NCI-H1436 (cell line): Measurements from ENCODE around the gene GSAP.
A peak's percentile ranks its signal among the peaks of the same experiment; 100 is the strongest.
"Not testable (repeated sequence)": the region's sequence is repeated elsewhere in the genome, so short reads cannot be mapped to it uniquely, and the experiment has no call there.

Experiments used
- DNase-seq: peaks from one replicate; lab custom pipeline; 2025; lab: John Stamatoyannopoulos, UW

The GSAP gene, protein sequence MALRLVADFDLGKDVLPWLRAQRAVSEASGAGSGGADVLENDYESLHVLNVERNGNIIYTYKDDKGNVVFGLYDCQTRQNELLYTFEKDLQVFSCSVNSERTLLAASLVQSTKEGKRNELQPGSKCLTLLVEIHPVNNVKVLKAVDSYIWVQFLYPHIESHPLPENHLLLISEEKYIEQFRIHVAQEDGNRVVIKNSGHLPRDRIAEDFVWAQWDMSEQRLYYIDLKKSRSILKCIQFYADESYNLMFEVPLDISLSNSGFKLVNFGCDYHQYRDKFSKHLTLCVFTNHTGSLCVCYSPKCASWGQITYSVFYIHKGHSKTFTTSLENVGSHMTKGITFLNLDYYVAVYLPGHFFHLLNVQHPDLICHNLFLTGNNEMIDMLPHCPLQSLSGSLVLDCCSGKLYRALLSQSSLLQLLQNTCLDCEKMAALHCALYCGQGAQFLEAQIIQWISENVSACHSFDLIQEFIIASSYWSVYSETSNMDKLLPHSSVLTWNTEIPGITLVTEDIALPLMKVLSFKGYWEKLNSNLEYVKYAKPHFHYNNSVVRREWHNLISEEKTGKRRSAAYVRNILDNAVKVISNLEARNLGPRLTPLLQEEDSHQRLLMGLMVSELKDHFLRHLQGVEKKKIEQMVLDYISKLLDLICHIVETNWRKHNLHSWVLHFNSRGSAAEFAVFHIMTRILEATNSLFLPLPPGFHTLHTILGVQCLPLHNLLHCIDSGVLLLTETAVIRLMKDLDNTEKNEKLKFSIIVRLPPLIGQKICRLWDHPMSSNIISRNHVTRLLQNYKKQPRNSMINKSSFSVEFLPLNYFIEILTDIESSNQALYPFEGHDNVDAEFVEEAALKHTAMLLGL

DNA sequence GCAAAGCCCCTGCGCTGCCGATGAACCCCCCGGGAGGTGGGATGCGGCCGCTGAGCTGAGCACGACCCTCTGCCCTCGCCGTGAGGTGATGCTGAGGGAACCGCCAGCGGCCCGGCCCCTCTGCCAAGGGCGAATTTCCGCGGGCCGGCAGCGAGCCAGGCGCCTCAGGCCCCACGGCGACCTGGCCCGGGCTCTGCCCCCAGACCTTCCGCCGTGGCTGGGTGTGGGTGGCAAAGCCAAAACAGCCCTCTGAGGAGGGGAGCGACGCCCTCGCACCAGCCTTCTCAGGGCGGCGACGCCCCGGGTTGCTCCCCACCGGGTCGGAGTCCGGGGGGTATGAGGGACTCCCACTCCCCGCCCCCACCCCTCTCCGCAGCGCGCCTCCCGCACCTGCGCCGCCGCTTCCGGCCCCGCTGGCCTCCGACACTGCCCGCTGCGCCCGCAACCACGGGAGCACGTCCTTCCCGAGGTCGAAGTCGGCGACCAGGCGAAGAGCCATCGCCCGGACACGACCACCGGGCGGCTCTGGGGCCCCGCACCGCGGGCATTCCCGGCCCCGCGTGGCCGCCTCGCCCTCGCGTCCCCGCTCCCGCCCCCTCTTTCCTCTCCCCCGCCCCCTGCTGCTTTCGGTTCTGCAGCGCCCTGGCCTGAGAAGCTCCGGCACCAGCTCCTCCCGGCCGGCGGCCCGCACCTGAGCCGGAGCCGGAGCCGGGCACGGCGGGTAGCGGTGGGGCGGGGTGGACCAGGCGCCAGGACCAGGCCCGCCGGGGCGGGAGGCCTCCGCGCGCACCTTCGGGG lies at the start of gene GSAP:
TSS of gene GSAP (minus strand) at position 527 of the 798 bp plus-strand sequence. CDS start at position 499, 28 bp downstream.
- DNase-seq = peak; percentile 39

DNA sequence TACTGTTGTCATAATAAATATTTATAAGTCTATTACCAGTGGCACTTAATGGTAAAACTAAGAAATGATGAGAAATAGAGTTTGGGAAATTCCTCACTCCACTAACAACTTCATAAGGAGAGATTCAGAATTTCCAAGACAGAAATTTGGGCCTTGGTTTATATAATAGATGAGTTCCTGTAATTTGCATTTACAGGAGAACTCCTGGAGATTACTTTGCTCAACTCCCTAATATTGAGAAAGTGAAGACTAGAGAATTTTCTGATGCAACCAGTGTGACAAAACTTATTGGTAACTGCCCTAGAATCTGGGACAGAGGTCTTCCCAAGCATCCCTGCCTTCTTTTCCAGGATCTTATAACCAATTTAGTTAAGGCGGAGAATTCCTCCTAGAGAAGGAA lies 49.1 kb upstream of the GSAP start:
- DNase-seq = no peak

DNA sequence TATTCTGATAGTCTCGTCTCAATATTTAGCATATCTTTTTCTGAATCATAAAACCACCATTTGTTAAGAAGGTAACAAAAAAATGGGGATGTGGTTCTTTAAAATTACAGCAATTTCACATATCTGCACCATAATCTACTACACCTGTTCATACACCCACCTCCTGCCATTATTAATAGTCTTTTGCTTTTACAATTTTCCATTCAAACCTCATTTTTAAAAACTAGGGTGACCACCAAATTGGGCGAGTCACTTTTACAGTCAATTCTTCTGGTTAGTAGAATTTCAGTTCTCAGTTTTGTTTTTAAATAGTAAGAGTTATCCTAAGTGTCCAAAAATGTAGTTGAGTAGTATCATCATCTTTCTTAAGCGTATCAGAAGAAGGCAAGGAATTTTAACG lies 48.4 kb upstream of the GSAP start:
- DNase-seq = no peak

DNA sequence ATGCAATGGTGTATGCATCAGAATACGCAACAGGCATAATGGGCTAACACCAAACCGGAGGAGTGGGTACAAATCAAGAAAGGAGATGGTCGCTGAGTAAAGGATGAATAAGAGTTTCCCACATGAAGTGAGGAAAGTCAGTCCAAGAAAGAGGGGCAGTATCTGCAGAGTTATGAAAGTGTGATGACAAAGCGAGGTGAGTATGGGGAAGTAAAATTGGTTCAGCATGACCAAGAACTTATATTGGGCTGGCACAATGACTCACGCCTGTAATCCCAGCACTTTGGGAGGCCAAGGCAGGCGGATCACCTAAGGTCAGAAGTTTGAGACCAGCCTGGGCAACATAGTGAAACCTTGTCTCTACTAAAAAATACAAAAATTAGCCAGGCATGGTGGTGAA lies 47.5 kb upstream of the GSAP start:
- not testable (repeated sequence) for DNase-seq

DNA sequence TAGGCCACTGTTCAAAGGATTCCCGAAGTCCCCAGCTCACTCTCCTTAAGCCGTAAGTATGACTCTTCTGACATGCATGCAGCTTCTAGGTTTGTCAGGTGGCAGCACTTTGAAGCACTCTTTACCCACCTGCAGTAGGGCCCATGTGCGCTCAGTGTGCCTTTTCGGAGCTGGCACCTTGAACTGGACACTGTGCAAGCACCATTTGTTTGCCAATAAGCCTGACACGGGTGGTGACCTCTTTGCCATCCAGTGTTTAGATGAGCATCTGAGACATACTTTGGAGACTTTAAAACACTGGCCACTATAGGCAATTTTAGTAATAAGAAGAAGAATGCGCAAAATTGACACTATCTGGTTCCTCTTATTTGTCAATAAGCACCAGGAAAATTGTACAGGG lies 45.7 kb upstream of the GSAP start:
- DNase-seq = no peak

DNA sequence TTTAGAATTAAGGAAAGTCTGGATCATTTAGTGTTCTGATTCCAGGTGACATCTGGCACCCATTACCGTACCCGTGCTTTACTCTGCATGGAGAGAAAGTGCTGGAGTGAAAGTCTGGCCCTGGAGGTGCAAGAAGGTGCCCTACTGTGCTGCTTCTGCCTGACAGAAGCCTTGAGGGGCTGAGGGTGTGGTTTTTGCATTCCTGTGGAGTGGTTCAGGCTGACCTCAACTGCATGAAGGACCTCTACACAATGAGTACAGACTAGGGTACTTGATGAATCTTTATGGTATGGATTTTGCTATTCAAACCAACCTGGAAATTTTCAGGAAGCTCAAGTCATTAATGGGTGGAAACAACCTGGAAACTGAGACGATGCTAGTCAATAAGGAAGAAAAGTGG lies 45.1 kb upstream of the GSAP start:
- DNase-seq = no peak

DNA sequence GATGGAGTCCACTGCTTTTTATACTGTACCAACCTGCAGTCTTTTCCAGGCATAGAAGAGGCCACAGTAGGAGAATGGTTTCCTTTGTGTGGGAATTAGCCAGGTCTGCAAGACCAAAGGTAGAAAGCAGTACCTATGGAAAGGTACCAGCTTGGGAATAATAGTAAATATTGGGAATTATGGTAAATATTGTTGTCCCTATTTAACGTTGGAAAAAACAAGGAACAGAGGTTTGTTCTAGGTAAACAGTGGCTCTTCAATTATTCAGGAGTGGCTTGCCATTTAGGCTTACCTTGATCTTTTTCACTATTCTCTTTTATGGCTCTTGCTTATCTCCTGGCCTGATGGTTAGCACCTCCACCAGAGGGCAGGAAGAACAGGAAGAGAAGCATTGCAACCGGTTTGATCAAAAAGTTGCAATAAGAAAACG lies 43.9 kb upstream of the GSAP start:
- DNase-seq = no peak

DNA sequence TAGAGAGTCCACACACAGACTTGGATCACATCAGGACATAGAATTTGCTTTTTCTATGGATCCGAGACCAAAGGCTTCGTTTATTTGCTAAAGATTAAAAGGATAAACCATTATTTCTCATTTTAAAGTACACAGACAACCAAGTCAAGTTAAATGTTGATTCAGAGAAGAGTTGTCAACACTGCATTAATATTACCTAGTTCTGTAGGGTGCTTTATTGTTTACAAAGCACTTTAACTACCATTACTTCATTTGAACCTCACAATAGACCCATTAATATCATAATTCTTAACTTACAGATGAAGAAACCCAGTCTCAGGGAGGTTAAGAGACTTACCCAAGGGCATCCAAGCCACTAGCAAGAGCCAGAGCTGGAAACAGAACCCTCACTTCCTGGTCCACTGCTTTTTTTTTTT lies 43.2 kb upstream of the GSAP start:
- no peak for DNase-seq

DNA sequence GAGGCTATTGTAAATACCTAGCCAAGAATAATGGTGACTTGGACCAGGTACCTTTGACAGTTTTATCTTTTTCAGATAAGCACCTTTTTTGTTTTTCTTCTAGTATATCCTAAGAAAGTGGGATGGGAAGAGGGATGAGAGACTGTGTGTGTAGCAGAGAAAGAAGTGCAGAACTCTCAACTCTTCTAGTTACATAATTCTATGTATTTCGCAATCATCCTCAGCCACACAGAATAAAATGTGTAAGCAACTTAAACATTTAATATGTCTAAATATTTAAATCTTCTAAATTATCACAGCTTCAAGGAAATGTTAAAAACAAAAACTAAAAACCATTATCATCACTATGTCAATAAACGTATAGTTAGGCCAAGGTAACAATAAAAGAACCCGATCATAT lies 42.6 kb upstream of the GSAP start:
- DNase-seq = no peak

DNA sequence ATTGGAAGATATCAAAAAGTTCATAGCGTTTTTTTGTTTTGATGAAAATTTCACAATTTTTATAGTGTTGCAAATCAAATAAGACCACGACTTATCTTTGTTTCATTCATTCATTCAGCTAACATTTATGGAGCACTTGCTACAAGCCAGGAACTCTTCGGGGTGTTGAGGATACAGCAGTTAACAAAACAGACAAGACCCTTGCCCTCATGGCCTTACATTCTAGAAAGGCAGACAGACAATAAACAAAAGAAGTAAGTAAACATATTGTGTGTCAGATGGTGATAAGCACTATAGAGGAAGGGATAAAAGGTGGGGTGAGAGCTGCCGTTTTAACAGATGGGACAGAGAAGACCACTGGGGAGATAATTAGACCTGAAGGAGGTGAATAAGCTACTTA lies 41.6 kb upstream of the GSAP start:
- DNase-seq = no peak

DNA sequence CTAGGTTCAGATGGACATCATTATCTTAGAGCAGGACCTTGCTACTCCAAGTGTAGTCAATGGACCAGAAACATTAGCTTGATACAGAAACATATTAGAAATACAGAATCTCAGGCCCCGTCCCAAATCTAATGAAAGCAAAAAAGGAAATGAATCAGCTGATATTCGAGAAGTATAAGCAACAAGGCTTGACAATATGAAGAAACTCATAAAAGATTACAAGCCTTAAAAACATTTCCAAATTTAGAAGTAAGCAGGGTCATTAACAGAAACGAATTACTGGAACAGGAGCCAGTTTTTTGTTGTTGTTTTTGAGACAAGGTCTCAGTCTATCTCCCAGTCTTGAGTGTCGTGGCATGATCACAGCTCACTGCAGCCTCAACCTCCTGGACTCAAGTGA lies 40.5 kb upstream of the GSAP start:
- no peak for DNase-seq

DNA sequence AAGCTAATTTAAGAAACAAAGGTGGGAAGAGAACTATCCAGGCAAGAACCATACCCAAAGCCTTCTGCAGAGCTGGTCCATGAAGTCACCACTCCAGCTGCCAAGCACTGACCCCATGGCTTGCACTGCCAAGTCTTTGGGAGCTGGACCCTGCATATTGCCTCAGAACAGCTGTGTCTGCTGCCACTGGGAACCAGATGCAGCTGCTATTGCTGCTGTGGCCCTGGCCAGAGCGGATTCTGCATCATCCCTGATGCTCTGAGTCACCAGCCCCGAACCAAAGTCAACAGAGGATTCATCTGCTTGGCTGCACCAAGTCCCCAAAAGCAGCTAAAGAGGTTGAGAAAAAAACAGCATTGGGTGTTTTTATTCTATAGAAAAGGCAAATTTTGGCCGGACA lies 39.2 kb upstream of the GSAP start:
- DNase-seq = no peak

DNA sequence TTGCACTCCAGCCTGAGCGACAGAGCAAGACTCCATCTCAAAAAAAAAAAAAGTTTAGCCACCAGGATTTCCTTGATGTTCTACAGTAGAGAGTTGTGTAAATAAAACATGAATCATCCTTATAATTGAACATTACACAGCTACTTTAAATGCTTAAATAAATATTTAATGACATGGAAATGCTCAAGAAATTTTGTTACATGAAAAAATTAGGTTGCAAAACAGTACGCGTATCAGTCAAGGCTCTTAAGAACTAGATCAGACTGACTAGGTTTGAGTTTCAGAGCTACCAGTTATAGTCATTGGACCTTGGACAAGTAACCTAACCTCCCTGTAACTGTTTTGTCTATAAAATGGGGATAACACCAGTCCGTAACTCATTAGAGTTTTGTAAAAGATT lies 38.7 kb upstream of the GSAP start:
- no peak for DNase-seq

DNA sequence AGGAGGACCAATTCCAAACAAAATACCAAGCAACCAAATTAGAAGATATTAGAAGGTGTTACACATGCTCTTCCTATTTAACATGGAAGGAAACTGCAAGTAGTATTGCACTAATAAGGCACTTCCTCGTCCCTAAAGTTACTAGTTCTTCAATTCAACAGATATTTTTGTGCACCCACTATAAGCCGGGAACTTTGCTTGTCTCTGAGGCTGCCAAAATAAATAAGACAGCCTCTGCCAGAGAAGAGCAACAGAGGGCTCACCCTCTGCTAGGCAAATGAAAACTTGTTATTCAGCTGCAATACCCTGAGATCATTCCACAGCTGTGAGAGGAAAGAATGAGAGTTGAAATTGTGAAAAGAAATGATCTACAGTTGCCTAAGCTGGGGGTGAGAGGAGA lies 37.4 kb upstream of the GSAP start:
- DNase-seq = no peak

DNA sequence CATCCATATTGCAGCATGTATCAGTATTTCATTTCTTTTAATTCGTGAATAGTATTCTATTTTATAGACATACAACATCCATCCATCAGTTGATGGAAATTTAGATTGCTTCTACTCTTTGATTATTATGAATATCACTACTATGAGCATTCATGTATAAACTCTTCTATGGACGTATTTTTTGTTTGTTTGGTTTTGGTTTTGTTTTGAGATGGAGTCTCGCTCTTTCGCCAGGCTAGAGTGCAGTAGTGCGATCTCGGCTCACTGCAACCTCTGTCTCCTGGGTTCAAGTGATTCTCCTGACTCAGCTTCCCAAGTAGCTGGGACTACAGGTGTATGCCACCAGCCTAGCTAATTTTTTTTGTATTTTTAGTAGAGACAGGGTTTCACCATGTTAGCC lies 35.8 kb upstream of the GSAP start:
- DNase-seq = not testable (repeated sequence)

DNA sequence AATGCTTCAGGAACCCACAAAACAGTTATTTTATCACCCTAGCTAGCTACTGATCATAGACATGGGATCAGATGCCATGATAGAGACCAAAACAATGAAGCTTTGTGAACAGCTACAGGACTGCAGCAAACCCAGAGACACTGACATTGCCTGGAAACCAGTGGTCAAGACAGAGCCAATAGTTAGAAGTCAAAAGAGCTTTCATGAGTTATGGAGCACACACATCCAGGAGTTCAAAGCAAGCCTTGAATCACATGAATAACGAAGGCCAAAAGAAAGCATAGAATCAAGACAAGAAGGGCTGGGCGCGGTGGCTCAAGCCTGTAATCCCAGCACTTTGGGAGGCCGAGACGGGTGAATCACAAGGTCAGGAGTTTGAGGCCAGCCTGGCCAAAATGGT lies 34.5 kb upstream of the GSAP start:
- DNase-seq = no peak

DNA sequence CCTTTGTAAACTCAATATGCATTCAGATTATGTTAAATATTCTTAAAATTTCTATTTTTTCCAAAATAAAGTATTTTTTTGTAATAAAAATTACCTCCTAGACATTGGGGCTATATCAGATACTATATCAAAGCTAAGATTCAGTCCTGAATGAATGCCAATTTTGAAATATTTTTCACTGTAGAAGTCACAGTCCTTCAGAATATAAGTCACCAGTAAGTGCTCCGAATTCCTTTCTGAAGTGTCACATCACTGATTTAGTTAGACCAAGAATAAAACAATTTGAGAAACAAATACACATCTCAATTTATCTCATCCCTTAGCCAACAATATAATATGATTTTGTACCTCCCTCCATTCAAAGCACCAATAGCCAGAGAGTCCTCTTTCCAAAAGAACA lies 33.9 kb upstream of the GSAP start:
- no peak for DNase-seq

DNA sequence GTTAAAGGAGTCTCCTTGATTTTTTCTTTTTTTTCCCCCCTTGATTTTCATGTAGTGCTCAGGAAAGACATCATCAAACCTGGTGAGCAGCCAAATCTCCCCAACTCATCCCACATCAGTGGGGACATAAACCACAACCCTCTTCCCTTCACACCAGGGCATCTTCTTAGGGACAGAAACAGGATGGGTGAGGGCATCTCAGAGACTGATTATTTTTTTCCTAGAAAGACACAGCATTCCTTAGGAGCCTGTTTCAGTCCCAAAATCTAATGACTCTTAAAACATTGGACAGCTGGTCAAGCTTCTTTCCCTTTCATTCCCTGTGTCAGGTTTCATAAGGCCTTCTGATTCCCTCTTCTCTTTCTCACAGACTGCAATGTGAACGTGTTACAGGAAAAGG lies 31.5 kb upstream of the GSAP start:
- DNase-seq = no peak

DNA sequence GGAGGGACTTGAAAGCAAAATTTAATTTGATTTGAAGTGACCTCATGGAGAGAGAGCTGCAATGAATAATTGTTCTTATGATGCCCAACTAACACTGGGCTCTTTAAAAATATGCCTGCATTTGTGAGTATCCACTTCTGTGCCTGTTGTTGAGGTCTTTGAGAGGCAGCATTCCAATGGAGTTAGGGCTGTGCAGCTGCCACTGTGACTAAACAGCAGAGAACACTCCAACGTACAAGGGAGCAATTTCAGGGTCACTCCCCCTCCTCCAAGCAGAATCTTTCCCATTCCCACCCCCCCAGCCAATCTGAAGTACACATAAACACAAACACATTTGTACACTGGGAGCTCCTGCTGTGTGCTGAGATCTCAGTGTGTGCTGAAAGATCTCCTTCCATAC lies 28.0 kb upstream of the GSAP start:
- no peak for DNase-seq

DNA sequence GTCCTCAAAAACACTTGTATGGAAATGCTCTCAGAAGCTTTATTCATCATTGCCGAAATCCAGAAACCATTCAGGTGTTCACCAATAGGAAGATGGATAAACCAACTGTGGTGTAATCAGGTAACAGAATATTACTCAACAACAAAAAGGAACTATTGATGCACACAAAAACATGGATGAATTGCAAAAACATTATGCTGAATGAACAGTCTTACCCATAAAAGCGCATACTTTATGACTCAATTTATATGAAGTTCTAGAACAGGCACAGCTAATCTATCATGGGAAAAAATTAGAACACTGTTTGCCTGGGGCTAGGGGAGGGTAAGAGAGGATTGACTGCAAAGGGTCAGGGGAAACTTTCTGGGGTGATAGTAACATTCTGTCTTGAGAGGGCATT lies 26.9 kb upstream of the GSAP start:
- no peak for DNase-seq

DNA sequence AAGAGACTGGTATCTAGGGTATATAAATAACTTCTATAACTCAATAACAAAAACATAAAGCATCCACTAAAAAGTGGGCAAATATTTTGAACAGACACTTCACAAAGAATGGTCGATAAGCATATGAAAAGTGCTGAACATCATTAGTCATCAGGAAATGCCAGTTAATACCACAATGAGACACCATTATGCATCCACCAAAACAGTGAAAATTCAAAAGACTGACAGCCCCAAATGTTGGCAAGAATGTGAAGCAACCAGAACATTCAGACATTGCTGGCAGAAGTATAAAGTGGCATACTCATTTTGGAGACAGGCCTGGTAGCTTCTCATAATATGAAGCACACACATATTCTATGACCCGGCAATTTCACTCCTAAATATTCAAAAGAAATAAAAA lies 26.5 kb upstream of the GSAP start:
- no peak for DNase-seq

DNA sequence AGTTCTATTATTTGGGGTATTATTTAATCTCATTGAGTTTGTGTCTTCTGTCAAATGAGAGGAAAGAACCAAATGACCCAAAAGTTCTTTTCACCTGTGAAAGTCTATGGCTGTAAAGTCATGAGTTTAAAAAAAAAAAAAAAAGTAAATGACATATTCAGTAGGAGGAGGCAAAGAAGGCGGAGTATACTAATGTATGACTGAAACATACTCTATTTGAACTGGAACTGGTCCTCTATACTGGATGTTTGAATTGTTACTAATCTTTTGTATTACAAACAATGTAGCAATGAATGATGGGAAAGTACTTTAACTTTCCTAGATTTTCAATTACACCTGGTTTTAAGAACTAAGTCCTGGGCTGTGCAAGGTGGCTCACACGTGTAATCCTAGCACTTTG lies 24.9 kb upstream of the GSAP start:
- no peak for DNase-seq

DNA sequence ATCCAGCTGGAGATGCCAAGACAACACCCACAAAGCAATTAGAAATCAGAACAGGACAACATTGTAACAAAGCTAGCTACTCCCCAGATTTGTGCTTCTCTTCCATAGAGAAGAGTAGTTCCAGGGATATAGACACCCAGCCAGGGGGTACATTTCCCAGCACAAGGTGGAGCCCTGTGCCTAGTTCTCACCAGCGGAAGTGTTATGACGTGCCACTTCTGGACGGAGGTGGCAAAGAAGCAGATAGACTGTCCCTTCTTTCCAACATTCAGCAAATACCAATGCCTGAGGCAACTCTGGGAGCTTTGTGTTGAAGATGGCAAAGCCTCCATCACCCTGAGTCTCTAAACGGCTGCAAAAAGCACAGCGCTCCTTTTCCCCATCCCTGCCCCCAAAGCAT lies 23.4 kb upstream of the GSAP start:
- DNase-seq = peak; percentile 14
